Sigmoid colon (tissue), 3 donors: Measurements from ENCODE around the gene TKTL1.

Experiments used
- CTCF ChIP-seq, 4 experiments: fragments of 450-650 bp in 3 of 4; fragments of 200-600 bp in 1 of 4; IDR thresholded peaks; one replicate each; pipeline ENCODE4 v1.5.1; 2016 to 2019; ENCODE audit warnings: antibody characterized with exemption in 4 of 4, mild to moderate bottlenecking in 3 of 4, moderate library complexity in 2 of 4
- POLR2A ChIP-seq, 2 donors: fragments of 450-650 bp; IDR thresholded peaks; one replicate each; pipeline ENCODE4 v1.6.1; 2016; ENCODE audit warnings: antibody characterized with exemption in 2 of 2, mild to moderate bottlenecking in 2 of 2, moderate library complexity in 2 of 2

GRCh38 chrX:154358829-154359228 lies 63.2 kb downstream of the TKTL1 start:
- TF ChIP-seq CTCF (IDR thresholded peaks at IDR 0.05) (no peak), POLR2A (IDR thresholded peaks at IDR 0.05) (no peak)
